Measurements from ENCODE around the gene HOXD1. TPM values are rescaled to one million over a fixed set of nuclear protein-coding genes. Genes with fewer than 3 reads are reported as not detected.

The HOXD1 gene
- total RNA-seq, 1 experiment from 2014 or later: not detected

DNA sequence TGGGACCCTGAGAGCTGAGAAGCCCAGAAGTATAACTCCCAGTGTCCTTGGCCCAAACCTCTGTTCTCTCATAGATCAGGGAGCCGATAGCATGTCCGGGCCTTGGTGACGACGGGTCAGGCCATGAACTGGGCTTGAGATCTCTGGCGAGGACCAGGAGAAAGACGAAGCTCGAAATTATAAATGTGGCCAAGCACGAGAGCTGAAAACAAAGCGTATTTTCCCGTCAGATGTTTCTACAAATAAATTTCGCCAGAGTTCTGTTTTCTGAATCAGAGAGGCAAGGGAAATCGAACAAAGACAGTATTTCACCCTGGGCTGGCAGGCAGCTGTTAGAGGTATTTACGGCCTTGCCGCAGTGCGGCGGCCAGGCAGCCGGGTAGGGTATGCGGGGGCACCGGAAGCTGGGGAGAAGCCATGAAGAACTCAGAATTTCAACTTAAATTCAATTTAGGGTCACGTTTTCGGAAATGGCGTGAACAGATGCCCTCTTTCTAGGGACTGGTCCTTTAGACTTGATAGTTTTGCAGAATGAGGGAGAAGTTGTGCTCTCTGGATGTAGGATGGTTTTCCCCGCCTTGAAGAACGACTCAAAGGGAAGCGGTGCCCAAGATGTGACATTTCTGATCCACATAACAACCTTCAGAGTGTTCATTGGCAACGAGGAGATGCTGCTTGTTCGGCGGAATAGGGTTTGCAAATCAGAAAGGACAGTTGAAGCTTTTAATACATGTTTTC lies 49.4 kb upstream of the HOXD1 start:
- Histone ChIP-seq H2AFZ (ENCODE audit: low read length) (no peak overlapping the region), H3K4me1 (ENCODE audit: insufficient read depth, low read length) (no peaks in the 10 kb centered on the region; the same call in 1 of the 2 replicates), H3K4me2 (ENCODE audit: insufficient read depth, insufficient read length, low read length) (no peak overlapping the region), H3K79me2 (ENCODE audit: insufficient read depth, low read length) (no peaks in the 10 kb centered on the region), H4K91ac (ENCODE audit: insufficient read length, low read depth, low read length) (no peak overlapping the region), H2BK20ac (ENCODE audit: low read depth, low read length, poor library complexity, severe bottlenecking) (no peak overlapping the region), H2BK15ac (ENCODE audit: low read depth, low read length) (no peak overlapping the region), H3K18ac (ENCODE audit: insufficient read length, low read depth, low read length) (no peak overlapping the region), H3K4ac (ENCODE audit: low read depth, low read length) (no peak overlapping the region), H2BK5ac (ENCODE audit: insufficient read length, low read length) (no peak overlapping the region), H2AK5ac (ENCODE audit: insufficient read length, low read length) (no peak overlapping the region), H2BK120ac (ENCODE audit: low read depth, low read length, poor library complexity, severe bottlenecking) (no peak overlapping the region), H3K79me1 (ENCODE audit: insufficient read depth, low read depth, low read length, poor library complexity, severe bottlenecking) (no peaks in the 10 kb centered on the region), H3K9ac (ENCODE audit: extremely low read depth, insufficient read length, low read length) (no peak overlapping the region), H3K27me3 (ENCODE audit: insufficient read depth, low read length) (peaks cover 89% of the 10 kb centered on the region), H3K27ac (ENCODE audit: insufficient read length, low read depth, low read length) (no peak overlapping the region), H4K5ac (ENCODE audit: insufficient read length, low read depth, low read length) (no peak overlapping the region), H3K14ac (ENCODE audit: insufficient read depth, low read length) (no peak overlapping the region), H3K56ac (ENCODE audit: insufficient read length, low read depth, low read length) (no peak overlapping the region), H3K23ac (ENCODE audit: insufficient read length, low read depth, low read length) (no peak overlapping the region), H4K8ac (replicated peaks; ENCODE audit: insufficient read length, low read depth, low read length) (no peak overlapping the region), H4K20me1 (ENCODE audit: control insufficient read depth, insufficient read depth, insufficient read length) (no peaks in the 10 kb centered on the region), H2BK12ac (ENCODE audit: insufficient read length, low read depth, low read length) (no peak overlapping the region), H3T11ph (ENCODE audit: low read length) (no peak overlapping the region), H3K23me2 (ENCODE audit: insufficient read length, low read depth, low read length, poor library complexity, severe bottlenecking) (peaks cover 8% of the 10 kb centered on the region), H3K9me3 (ENCODE audit: control insufficient read depth, low read depth, low read length) (no peaks in the 10 kb centered on the region)
- Mint-ChIP-seq H3K36me3 (ENCODE audit: insufficient read depth in 1 of 3, low read depth in 3 of 3) (no peaks in the 10 kb centered on the region), H3K4me1 (peaks cover 2 to 11% of the 10 kb centered on the region in 2 experiments; a peak in 3 of 4 replicates), H3K27me3 (ENCODE audit: low read depth) (peaks cover 98% of the 10 kb centered on the region), H3K9me3 (peaks cover 0 to 4% of the 10 kb centered on the region in 2 experiments; a peak in 4 of 5 replicates), H3K27ac (no peak overlapping the region), H3K4me3 (no peak overlapping the region)
- peak; percentile 29 for DNase-seq
- TF ChIP-seq, protein P1, sequence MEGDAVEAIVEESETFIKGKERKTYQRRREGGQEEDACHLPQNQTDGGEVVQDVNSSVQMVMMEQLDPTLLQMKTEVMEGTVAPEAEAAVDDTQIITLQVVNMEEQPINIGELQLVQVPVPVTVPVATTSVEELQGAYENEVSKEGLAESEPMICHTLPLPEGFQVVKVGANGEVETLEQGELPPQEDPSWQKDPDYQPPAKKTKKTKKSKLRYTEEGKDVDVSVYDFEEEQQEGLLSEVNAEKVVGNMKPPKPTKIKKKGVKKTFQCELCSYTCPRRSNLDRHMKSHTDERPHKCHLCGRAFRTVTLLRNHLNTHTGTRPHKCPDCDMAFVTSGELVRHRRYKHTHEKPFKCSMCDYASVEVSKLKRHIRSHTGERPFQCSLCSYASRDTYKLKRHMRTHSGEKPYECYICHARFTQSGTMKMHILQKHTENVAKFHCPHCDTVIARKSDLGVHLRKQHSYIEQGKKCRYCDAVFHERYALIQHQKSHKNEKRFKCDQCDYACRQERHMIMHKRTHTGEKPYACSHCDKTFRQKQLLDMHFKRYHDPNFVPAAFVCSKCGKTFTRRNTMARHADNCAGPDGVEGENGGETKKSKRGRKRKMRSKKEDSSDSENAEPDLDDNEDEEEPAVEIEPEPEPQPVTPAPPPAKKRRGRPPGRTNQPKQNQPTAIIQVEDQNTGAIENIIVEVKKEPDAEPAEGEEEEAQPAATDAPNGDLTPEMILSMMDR (conservative IDR thresholded peaks at IDR 0.05): no peak
- WGBS (ENCODE audit: extremely low coverage, insufficient read length, low lambda C conversion rate): no CpG with 5 or more reads among the region's 28 CpGs
